HG02973 (cell line): ENCODE measurements around the gene OR51B4.
"Not testable (repeated sequence)": the region's sequence is repeated elsewhere in the genome, so short reads cannot be mapped to it uniquely, and the experiment has no call there.

Experiments used
- ATAC-seq: cut with Tn5 transposase; IDR thresholded peaks from one replicate; pipeline ENCODE4 v1.9.1; 2021; ENCODE audit warnings: moderate library complexity; ENCODE audit not compliant: unreplicated experiment

The OR51B4 gene

GRCh38 chr11:5297721-5298323 lies 3.9 kb downstream of the OR51B4 start:
- no peak for ATAC-seq

DNA sequence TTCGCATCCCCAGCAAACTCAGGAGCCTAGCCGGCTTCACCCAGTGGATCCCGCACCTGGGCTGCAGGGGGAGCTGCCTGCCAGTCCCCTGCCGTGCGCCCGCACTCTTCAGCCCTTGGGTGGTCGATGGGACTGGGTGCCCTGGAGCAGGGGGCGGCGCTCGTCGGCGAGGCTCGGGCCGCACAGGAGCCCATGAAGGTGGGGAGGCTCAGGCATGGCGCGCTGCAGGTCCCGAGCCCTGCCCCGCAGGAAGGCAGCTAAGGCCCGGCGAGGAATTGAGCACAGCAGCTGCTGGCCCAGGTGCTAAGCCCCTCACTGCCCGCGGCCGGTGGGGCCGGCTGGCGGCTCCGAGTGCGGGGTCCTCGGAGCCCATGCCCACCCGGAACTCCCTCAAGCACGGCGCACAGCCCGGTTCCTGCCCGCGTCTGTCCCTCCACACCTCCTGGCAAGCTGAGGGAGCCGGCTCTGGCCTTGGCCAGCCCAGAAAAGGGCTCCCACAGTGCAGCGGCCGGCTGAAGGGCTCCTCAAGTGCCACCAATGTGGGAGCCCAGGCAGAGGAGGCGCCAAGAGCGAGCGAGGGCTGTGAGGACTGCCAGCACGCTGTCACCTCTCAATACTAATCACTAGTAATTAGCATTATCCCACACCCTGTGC lies 7.3 kb downstream of the OR51B4 start:
- ATAC-seq: not testable (repeated sequence)

DNA sequence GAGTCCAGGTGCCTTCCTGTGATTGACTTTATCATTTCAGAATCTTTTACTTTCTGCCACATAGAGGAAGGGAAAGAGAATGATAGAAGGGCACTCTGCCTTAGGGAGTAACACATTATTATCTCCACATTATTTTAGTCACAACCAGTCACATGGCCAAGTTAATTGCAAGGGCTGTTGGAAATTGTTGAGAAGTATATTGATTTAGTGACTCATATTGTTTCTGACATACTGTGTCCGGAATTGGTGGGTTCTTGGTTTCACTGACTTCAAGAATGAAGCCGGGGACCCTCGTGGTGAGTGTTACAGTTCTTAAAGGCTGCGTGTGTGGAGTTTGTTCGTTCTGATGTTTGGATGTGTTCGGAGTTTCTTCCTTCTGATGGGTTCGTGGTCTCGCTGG lies 8.7 kb downstream of the OR51B4 start:
- no peak for ATAC-seq

- ATAC-seq: peak; percentile 91
These were observed 10.4 kb downstream of the OR51B4 start for GRCh38 chr11:5291207-5291838.

DNA sequence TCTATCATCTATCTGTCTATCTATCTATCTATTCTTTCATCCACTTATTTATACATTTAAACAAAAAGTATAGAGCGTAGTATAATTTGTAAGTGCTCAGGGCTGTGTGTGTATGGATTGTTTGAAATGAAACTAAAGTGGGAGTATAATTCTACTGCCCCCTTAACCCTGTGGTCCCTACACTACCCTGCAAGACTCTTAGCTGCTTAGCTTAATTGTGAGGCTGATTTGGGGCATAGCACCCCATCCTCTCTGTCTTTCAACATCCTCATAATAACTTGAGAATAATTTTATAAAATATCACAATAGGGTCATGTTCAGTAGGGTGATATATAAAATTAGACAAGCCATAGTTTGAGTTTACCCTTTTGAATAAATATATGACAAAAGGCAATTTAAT lies 11.6 kb downstream of the OR51B4 start:
- no peak for ATAC-seq

DNA sequence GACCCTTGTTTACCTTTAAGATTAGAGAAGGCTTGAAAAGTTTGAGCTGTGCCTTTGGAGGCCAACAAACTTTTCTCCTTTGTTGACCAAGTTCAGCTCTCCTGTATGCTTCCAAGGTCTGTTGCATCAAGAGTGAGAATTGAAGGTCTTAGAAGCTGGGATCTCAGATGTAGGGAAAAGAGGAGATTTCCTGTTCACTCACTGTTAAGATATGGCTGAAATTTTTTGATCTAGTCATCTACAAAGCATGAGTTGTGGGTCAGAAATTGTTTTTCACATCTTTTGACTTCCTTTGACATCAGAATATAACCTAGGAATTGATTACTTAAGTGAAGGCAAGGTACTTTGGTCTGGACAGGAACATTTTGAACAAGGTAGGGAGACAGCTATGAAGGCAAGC lies 12.1 kb downstream of the OR51B4 start:
- ATAC-seq: no peak

DNA sequence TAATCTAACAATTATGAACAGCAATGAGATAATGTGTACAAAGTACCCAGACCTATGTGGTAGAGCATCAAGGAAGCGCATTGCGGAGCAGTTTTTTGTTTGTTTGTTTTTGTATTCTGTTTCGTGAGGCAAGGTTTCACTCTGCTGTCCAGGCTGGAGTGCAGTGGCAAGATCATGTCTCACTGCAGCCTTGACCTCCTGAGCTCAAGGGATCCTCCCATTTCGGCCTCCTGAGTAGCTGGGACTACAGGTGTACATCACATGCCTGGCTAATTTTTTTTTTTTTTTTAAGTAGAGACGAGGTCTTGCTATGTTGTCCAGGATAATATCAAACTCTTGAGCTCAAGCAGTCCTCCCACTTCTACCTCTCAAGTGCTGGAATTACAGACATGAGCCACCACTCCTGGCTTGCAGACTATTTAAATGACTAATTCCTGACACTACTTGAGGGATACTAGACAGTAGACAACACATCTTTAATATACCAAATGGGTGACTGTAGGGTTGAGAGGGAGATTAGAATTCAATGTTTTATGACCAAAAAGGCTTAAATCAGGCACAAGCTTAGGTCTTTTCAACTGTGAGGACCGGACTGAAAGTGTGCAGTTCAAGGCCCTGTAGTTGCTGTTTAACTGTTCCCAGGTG lies 12.7 kb downstream of the OR51B4 start:
- ATAC-seq: no peak

DNA sequence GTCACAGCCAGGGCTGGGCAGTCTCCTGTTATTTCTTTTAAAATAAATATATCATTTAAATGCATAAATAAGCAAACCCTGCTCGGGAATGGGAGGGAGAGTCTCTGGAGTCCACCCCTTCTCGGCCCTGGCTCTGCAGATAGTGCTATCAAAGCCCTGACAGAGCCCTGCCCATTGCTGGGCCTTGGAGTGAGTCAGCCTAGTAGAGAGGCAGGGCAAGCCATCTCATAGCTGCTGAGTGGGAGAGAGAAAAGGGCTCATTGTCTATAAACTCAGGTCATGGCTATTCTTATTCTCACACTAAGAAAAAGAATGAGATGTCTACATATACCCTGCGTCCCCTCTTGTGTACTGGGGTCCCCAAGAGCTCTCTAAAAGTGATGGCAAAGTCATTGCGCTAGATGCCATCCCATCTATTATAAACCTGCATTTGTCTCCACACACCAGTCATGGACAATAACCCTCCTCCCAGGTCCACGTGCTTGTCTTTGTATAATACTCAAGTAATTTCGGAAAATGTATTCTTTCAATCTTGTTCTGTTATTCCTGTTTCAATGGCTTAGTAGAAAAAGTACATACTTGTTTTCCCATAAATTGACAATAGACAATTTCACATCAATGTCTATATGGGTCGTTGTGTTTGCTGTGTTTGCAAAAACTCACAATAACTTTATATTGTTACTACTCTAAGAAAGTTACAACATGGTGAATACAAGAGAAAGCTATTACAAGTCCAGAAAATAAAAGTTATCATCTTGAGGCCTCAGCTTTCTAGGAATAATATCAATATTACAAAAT lies 13.4 kb downstream of the OR51B4 start:
- no peak for ATAC-seq

- ATAC-seq: no peak
These were observed 14.8 kb downstream of the OR51B4 start for GRCh38 chr11:5286901-5287300.

DNA sequence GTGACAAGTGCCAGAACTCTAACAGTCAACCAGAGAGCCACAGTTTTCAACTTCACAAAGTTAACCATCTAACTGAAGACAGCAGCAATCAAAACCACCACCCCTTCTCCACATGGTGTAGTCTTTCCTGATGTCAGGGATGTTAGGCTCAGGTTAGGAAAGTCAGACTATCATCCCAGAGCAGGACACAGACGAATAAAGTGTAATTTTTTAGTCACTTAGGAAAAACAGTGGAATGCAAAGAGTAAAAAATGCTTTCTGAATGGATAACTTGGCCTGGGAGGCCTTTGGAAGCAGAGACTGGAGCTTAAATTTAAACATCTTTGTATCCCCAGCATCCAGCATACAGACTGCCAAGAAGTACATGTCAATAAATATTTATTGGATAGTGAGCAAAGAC lies 15.4 kb downstream of the OR51B4 start:
- ATAC-seq: no peak

- ATAC-seq: no peak
These were observed 15.9 kb downstream of the OR51B4 start for GRCh38 chr11:5285703-5286340.

DNA sequence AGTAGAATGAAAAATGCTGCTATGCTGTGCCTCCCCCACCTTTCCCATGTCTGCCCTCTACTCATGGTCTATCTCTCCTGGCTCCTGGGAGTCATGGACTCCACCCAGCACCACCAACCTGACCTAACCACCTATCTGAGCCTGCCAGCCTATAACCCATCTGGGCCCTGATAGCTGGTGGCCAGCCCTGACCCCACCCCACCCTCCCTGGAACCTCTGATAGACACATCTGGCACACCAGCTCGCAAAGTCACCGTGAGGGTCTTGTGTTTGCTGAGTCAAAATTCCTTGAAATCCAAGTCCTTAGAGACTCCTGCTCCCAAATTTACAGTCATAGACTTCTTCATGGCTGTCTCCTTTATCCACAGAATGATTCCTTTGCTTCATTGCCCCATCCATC lies 17.1 kb downstream of the OR51B4 start:
- ATAC-seq: no peak

DNA sequence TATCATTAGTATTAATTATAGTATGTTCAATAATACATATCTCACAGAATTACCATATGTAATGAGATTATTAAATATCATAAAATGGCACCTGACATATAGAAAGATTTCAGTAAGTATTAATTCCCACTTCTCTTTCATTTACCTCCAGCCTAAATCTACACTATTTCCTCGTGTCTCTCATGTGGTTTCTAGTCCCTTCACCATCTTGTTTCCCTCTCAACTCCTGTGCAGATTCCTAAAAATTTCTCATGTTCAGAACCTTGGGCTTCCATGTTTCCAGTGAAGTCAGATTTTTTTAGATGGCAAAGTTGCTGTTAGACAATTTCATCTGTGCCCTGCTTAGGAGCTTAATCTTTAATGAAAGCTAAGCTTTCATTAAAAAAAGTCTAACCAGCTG lies 17.9 kb downstream of the OR51B4 start:
- no peak for ATAC-seq

DNA sequence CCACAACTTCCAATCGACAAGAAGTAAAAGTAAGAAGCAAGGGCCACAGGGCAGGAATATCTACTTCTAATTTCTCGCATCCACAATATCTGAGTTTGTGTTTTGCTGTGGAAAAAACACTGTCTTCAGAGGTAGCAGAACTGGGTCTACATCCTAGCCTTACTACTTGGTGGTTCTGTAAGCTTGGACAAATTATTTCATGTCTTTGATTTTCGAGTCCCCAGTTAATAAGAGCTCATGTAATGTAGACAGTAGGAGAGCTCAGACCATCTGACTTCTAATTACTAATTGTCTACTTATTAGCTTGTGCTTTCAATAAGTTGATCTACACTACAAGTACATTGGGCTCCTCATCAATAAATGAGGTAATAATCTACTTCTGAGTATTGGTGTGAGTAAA lies 18.7 kb downstream of the OR51B4 start:
- no peak for ATAC-seq

GRCh38 chr11:5282628-5283027 lies 19.1 kb downstream of the OR51B4 start:
- no peak for ATAC-seq

- ATAC-seq: no peak
These were observed 20.1 kb downstream of the OR51B4 start for GRCh38 chr11:5281596-5281995.

- ATAC-seq: peak; percentile 99
These were observed 21.1 kb downstream of the OR51B4 start for GRCh38 chr11:5280582-5281102.

DNA sequence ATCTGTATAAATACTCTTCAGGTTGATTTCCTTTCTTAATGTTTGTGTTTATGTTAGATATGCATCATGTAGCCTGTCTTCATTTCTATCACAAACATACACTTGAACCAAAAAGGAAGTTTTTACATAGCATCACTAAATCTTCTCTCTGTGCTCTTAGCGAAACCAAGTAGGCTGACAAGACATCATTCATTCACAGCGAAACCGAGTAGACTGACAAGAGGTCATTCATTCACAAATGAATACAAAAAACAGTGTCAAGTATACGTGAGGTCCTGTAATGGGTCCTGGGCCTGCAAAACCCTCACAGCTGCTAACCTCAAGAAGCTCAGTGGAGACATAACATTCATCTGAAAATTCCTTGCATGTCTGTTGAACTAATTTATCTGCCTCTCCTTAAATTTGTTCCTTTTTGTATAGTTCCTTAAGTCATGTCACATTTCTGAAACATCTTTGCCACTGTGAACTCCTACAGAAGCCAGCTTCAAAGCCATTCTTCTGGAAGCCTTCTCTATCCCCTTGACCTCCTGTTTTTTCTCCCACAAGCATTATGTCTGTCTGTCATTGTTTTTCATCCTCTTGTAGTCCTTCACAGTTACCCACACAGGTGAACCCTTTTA lies 22.2 kb downstream of the OR51B4 start:
- ATAC-seq: no peak

GRCh38 chr11:5277807-5278382 lies 23.9 kb downstream of the OR51B4 start:
- no peak for ATAC-seq

DNA sequence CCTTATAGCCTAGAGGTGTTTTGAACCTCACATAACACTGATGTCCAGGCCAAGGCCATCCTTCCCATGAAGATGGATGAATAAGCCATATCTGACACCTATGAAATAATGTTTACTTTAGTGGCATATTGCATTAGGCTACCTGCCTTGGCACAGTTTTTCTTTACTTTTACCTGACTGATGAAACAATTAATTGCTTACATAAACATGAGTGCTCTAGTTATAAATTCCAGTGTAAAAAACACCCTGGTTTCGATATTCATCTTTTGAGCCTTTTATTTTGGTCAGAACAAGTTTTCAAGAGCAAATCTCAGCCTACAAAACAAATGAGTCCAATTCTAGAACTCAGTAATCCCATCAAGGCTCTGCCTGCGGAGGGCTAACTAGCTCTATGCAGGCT lies 25.0 kb downstream of the OR51B4 start:
- no peak for ATAC-seq
